HG03175 (cell line): ENCODE results near the gene MVK.

Source experiments
- ATAC-seq: cut with Tn5 transposase; IDR thresholded peaks from one replicate; pipeline ENCODE4 v1.9.1; 2021; ENCODE audit warnings: mild to moderate bottlenecking, moderate library complexity; ENCODE audit not compliant: unreplicated experiment

Gene MVK

DNA sequence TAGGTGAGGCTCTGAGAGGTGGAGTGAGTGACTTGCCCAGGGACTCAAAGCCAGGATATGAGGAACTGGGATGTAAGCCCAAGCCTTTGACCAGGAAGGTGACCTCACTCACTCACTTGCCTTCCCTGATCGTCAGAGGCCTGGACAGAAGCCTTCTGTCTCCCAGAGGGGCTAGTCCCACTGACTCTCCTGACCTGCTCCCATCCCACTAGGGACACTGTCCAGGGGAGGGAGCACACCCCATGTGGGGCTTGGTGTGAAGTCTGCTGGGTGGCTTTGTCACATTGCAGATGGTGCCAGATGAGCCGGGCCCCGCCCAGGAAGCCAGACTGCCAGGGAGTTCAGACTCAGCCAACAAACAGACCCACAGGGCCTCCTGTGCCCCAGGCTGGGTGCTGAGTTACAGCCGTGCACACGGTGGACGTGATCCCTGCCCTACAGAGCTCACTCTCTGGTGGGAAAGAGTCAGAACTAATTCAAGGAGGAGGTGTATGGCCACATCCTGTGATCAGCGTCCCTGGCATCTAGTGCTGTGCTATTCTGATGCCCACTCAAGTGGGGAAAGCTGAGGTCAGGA is 28.6 kb upstream of the MVK start:
- ATAC-seq, result no peak

DNA sequence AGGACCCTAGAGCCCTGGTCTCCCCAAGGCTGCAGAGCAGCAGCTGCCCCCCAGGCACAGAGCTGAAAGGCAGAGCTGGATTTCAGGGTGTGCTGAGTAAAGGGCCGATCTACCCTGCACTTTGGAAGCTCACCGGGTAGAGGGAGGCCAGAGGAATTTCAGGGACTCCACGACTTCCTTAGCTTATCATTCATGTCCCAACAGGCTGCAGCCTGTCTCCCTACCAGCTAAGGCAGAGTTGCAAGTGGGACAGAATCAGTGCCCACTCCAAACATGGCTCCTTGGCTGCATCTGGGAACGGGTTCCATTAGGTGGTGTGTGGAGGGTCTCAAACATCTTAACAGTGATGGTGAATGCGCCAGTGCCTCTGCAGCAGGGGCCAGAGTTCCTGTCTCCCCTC is 27.8 kb upstream of the MVK start:
- no peak for ATAC-seq

DNA sequence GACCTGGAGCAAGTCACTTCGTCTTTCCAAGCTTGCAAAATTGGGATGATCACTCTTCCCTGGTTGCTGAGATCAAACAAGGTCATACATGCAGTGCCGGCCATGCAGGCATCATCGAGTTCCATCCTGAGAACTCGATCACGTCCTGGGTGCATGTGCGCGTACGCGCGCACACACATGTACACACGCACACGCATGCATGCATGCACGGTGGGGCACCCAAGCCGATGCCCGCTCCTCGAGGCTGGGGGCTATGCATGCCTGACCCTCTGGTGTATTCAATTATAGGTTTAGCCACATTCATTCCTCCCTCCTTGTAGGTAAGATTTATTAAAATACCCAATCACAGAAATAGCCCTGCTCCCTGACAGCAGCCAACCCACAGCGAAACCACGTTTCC is 26.3 kb upstream of the MVK start:
- no peak for ATAC-seq

DNA sequence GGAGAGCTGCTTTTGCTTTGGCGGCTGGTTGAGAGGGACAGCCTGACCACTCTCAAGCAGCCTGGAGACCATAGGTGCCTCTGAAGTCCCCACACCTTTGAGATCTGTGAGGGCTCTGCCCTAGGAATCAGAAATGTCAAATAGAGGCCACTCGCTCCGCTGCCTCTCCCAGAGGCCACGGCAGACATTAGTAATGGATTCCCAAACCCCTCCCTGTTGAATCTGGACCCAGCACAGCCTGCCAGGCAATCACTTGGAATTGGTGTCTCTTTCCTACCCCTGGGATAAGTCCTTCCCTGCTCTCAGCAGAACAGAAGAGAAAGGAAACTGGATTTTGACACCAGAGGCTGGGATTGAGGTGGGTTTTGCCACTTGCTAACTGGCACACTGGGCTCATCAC is 25.3 kb upstream of the MVK start:
- no peak for ATAC-seq

DNA sequence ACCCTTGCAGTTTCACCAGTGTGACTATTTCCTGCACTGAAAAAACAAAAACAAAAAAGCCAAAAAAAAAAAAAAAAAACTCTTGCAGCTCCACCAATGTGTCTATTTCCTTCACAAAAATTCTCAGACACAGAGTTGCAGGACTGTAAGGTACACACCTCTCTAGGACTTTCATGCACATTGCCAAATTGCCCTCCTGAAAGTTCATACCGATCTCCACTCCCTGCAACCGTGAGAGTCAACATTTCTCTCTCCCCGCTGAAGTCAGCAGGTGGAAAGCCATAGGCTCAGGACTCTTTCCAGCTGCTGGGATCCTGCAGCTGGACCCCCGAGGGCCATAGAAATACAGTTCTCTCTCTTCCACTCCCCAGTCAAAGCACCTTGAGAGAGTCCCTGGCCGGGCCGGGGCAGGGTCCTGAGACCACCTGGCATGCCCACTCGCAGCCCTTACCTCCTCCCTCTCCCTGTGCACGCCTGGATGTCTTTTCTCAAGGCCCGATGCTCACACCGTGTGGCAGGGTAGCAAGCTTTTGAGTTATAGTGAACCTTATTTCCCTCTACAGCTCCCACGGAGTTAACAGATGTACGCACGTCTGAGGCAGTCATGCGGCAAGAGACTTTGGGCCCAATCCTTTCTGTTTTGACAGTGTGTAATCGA is 23.9 kb upstream of the MVK start:
- ATAC-seq, result no peak

DNA sequence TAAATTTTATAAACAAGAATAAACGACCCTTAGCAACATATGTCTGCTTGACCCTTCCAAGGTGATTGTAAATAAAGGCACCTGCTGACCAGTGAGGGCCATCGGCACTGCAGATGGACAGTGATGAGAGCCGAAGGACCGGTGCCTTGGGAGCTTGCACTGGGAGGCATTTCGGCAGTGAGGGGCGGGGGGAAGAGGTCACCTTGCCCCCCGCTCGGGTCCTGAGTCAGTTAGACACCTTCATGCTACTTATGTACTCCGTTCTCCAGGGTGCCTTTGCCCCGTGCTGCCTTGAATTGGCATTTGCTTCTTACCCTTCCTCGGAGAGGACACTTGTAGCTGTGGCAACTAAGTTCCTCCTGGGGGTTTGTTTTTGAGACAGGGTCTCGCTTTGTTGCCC is 23.3 kb upstream of the MVK start:
- ATAC-seq, result no peak

DNA sequence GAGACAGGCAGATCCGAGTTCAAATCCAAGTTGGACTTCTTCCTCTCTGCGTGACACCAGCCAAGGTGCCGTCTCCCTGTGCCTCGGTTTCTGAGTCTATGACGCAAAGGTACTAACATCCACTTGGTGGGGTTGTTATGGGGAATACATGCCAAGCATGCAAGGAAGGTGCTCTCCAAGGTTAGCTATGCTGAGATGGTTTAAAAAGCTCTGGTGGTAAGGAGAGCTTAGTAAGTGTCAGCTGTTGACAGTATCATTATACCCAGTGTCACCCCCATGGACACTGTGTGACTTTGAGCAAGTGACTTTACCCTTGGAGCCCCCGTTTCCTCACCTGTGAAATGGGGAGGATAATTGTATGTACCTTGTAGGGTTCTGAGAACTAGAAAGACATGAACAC is 22.5 kb upstream of the MVK start:
- ATAC-seq, result no peak

DNA sequence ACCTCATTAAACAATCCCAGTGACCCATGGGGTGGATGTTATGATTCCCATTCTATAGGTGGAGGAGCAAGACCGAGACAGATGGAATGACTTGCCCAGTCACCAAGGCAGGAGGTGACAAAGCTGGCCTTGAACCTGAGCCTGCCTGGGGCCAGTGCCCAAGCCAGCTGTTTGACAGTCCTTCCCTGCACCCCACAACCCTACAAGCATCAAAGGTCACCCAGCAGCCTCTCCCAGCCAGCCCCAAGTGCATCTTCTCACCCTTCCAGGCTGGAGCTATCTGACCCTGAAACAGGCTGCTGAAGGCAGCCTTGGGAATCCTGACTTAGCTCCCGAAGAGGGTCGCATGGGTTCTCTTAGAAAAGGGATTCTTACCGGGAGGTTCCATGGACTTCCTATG is 20.6 kb upstream of the MVK start:
- ATAC-seq, result no peak

DNA sequence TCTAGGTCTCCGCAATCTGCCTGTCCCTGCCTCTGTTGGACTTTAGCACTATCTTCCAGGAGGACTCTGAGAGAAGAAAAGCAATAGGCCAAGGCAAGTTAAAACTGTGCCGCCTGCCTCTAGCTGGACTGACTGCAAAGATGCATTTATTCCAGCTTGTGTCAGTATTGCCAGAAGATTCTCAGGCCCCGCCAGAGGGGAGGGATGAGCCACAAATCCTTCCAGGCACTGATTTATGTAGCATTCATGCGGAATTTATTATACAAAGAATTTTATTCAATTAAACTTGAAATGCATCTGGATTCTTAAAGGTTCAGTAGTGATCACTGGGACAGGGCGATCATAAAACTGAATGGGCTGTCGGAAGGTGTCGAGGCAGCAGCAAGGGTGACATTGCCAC is 20.1 kb upstream of the MVK start:
- no peak for ATAC-seq

DNA sequence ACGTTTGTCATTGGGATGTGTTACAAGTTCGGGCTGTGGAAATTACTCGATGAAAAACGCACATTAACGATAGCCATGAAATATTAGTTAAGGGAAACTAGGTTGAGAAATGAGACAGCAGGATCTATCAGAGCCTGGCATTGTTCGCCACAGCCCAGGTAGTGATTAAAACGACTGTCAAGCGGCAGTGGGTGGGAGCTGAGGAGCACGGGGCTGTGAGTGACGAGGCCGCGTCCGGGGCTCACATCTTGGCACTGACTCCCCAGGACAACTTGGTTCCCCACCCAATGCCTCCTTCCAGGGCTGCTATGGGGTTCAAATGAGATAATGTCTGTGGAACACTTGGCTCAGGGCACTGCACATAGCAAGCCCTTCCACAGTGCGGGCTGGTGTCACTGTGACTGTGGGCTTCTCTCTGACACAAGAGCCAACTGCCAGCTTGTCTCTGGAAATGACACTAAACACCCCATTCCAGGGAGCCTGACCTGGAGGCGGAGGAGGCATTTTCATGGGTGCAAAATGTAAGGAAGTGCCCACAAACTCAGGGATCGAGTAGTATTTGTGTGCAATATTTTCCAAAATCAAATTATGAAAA is 19.6 kb upstream of the MVK start:
- ATAC-seq, result no peak

DNA sequence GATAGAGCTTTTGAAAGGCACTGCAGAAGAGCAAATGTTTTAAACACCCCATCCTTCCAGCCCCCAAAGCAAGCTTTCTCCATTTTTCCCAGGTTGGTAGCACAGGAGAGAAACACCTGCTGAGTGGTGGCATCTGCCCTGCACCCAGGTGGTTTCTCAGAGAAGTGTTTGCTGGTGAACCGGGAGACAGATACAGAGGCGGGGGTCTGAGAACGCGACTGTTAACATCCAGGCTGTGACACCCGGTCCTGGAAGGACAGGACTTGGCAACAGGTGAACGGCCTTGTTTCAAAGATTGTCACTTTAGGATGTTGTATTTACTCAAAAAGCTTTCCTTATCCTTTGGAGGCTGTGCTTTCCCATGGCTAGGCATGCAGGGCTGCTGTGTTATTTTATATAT is 18.8 kb upstream of the MVK start:
- ATAC-seq, result no peak

DNA sequence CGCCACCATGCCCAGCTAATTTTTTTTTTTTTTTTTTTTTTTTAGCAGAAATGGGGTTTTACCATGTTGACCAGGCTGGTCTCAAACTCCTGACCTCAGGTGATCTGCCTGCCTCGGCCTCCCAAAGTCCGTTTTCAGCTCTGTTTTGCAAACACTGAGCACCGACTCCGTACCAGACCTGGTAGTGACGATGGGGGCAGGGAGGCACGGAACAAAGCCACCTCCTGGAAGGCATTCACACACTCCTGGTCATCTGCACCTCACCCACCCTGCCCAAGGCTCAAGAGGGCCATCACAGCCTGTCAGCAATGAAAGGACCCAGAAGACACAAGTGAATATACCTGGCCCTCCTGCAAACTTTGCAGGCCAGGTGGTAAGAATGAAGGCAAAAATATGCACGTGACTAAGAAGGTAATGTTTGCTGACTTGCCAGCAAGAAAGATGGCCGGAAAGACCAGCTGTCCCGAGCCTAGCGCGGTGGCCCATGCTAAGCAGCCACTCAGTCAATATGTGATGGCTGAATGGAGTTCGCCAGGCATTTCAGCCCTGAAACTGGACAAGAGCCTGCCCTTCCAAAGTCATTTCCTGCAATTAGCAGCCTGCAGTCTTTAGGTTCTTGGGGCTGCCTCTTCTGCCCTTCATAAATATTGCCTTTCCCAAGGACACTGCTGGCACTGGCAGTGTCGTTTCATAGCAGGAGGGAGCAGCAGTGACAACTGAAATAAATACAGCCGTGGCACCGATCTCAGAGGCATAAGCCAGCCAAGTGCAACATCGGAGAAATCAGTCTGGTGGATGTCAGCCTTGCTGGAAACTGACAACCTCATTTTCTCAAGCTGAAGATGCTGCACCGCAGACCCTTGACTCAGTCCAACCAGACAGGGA is 17.9 kb upstream of the MVK start:
- ATAC-seq, result no peak

DNA sequence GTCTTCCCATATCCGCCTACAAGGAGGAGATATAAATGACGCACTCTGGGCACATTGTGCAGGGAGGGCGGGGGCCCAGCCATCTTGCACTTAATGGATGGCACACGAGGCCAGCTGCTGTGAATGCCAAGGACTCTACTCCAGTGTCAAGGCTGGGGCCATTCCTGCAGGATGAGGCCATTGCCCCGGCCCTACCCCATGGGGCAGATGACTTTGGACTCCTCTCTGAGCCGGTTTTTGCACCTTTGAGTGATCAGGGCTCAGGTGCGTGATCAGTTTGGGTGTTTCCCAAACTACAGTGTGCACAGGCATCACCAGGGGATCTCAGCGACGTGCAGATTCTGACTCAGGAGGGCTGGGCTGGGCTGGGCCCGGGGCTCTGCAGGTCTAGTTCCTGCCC is 16.4 kb upstream of the MVK start:
- ATAC-seq, result no peak

DNA sequence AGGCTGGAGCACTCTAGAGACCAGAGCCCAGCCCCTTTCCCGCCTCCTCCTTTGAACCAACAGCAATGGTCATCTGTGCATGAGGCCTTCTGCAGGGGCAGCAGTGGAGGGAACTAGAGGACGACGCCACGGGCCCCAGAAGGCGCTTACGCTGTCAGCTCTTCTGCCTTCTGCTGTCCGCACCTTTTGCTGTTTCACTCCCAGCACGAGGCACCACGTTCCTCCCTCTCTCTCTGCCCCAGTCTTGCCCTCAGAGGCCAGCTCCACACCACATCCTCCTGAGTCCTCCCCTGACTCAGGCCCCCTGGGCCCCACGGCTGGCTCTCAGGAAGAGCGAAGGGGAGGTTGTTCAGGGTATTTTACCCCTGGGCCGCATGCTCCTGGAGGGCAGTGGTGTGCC is 15.8 kb upstream of the MVK start:
- no peak for ATAC-seq

DNA sequence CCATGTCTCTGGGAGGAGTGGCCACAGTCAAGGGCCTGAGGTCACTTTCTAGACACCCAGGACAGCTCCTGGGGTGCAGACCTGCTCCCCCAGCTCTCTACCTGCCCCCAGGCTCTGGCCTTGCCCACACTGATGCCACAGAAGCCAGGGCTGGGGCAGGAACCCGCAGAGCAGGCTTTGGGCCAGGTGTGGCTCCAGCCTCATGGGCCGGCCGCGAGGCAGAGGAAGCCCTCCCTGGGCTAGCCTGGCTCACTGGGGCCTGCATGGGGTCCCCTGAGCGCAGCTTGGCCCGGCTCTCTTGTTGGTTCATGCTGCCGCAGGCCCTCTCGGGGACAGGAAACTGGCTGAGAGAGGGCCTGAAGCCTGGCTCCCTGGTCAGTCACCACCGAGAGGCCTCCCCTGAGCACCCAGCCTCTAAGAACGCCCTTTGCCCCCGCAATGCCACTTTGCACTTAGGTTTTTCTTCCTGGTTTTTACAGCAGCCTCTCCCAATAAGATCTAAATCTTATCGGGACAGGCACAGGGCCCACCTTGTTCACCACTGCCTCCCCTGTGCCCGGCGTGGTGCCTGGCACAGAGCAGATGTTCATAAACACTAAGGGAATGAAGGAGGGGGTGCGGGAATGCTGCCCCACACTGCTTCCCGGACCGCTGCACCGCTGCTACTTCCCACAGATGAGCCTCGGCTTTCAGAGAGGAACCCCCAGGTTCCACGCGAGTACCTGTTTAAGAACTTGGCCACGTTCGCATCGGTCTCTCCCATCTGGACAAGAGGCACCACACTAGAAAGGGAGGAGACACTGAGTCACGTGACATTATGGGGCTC is 15.0 kb upstream of the MVK start:
- ATAC-seq, result no peak

DNA sequence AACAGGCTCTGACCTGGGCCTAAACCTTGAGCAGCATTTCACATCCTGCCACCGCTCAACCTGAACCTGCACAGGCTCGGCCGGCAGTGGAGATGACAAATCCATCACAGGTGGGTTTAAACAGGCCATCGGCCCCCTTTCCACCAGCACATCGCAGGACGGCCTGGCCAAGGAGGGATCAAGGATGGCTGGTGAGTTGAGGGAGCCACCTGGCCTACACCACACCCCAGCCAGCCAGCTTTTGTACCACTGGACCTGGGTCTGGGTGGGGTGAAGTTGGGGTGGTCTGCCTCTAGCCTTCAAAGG is 14.4 kb upstream of the MVK start:
- no peak for ATAC-seq

DNA sequence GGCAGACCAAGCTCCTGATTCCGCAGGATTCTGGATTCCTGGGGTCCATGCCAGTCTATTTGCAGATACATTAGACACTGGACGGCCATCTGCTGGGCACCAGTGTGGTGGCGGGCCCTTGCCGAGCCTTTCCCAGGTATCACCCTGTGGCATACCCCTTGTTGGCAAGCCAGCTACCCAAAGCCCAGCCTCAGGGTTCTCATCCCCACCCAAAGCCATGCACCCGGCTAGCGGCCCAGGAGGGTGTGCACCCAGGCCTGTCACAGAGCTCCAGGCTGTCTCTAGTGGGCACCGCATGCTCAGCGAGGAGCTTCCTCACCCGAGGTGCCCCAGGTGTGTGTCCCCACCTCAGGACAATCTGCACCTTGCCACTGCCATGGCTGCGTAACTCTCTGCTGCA is 14.0 kb upstream of the MVK start:
- ATAC-seq, result no peak

DNA sequence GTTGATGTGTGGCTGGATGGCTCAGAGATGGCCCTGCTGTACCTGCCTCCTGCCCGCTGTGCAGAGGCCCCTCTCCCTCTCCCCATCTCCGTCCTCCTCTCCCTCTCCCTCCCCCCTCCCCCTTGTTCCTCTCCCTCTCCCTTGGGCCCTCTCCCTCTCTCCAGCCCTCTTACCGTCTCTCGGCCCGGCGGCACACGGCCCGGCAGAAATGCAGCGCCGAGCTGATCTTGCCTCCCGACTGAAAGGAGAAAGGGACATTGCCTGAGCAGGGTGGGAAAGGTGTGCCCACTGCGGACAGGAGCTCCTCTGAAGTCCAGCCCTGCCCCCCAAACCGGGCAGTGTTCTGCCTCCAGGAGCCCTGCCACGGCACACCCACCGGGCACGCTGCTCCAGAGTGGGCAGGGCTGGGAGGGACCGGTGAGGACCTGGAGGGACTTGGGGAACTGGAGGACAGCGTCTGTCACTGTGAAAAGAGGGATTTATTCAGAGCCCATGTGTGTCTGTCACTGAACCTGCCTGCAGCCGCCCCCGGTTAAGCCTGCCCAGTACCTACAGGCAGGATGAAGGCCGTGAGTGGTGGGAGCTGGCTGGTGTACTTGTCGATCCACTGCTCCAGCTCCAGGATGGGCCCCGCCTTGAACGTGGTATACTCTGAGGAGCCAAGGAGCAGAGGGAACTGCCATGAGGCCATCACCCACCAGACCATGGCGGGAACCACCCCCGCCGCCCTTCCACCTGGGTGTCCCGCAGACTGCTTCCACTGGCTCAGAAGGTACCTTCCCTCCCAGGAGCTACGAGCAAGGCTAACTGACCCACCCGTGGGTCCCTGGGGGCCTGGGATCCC is 12.5 kb upstream of the MVK start:
- ATAC-seq, result no peak

DNA sequence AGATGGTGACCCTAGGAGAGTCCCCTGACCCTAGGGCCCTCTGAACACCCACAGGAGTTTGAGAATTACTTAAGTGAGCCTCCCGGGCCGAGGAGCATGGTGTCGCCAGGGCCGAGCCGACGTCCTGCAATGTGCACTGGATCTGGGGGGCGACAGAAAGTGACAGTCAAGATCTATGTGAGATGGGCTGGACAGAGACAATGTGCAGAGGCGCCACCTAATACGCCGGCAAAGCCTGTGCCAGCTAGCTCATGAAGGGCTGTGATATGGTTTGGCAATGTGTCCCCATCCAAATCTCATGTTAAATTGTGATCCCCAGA is 11.9 kb upstream of the MVK start:
- no peak for ATAC-seq

DNA sequence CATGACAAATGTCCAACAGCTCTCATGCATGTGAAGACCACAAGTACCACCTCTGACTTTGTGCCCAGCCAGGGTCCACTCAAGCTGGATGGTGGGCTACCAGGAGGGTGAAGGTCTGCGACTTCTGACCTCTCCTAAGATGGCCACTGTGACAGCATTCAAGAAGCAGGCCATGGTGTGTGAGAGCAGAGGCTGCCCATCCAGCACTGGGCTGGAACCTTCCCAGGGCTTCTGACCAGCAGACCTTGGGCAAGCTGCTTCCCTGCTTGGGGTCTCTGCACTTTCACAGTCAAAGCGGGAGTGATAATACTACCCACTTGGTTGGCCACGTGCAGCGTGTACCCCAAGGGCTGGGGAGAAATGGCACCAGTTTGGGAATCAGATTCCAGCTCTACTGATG is 10.7 kb upstream of the MVK start:
- ATAC-seq, result no peak
